GM12878 (cell line): Measurements from ENCODE around the gene STK17A. TPM values are rescaled to one million over a fixed set of nuclear protein-coding genes. Genes with fewer than 3 reads are reported as not detected.

Experiments
- ATAC-seq: fragments of 200-7000 bp; cut with Tn5 transposase; 3 replicates; pipeline ENCODE4 v1.9.1; 2020; ENCODE audit warnings: mild to moderate bottlenecking, moderate library complexity
- BruUV-seq: library from RNA; stranded (reverse); fragments of 400-500 nt; replicated peaks from 2 replicates; lab custom pipeline; 2021; lab: Mats Ljungman, UMichigan
- CTCF ChIA-PET: fragments of 300-600 bp; sonication (Branson Sonifier 250); formaldehyde crosslinking; extraction: SDS; loops from one replicate; lab custom pipeline; 2021; ENCODE audit warnings: inconsistent platforms; lab: Yijun Ruan, JAX
- POLR2A ChIA-PET: fragments of 350-600 bp; formaldehyde crosslinking; extraction: SDS; loops from one replicate; lab custom pipeline; 2021; ENCODE audit warnings: inconsistent platforms; lab: Charles Lee
- RAD21 ChIA-PET: fragments of 300-600 bp; sonication (Branson Sonifier 250); formaldehyde crosslinking; loops from one replicate; lab custom pipeline; 2023; ENCODE audit warnings: antibody characterized with exemption; ENCODE audit not compliant: unreplicated experiment; lab: Charles Lee
- SMC1A ChIA-PET: fragments of 300-600 bp; sonication (Branson Sonifier 250); formaldehyde crosslinking; loops from one replicate; lab custom pipeline; 2023; ENCODE audit not compliant: unreplicated experiment, uncharacterized antibody; lab: Charles Lee
- DNase-seq: peaks from one replicate; pipeline ENCODE4 v3.0.0-alpha.2; 2011; ENCODE audit warnings: low read depth, low spot score
- FAIRE-seq: peaks from 3 replicates; lab custom pipeline; 2011; peaks lifted over from hg19 to GRCh38; lab: Jason Lieb, UNC
- H2AFZ ChIP-seq: 2 replicates; pipeline ENCODE4 v1.6.0; 2011; ENCODE audit warnings: low read depth, low read length, control low read depth; ENCODE audit not compliant: control insufficient read depth
- H3K27ac ChIP-seq: 2 replicates; pipeline ENCODE4 v1.5.1; 2011; ENCODE audit warnings: control low read depth; ENCODE audit not compliant: control insufficient read depth, insufficient read depth
- H3K27me3 ChIP-seq, 2 experiments: replicated peaks in 1 of 2; 2 replicates each; pipeline versions ENCODE4 v1.6.0 to v1.6.1; 2011; ENCODE audit warnings: low read length in 1 of 2; ENCODE audit not compliant: control insufficient read depth in 2 of 2, insufficient read depth in 2 of 2
- H3K36me3 ChIP-seq, 2 experiments: 2 replicates each; pipeline ENCODE4 v1.5.1; 2011; ENCODE audit warnings: low read length in 1 of 2; ENCODE audit not compliant: control insufficient read depth in 2 of 2, insufficient read depth in 2 of 2
- H3K4me1 ChIP-seq: 2 replicates; pipeline ENCODE4 v1.6.1; 2011; ENCODE audit warnings: mild to moderate bottlenecking, low read length, moderate library complexity, mixed read lengths; ENCODE audit not compliant: control insufficient read depth, insufficient read depth
- H3K4me2 ChIP-seq: 2 replicates; pipeline ENCODE4 v1.6.0; 2011; ENCODE audit warnings: control low read depth; ENCODE audit not compliant: control insufficient read depth, insufficient read depth
- H3K4me3 ChIP-seq: fragments of 200-600 bp; sonication (generic); 2 replicates; pipeline ENCODE4 v1.5.1; 2016
- H3K79me2 ChIP-seq: 2 replicates; pipeline ENCODE4 v1.6.0; 2011; ENCODE audit warnings: low read length; ENCODE audit not compliant: control insufficient read depth, insufficient read depth
- H3K9ac ChIP-seq: 2 replicates; pipeline ENCODE4 v1.8.0; 2011; ENCODE audit warnings: low read length, control low read depth, mixed read lengths; ENCODE audit not compliant: control insufficient read depth, insufficient read depth
- H3K9me3 ChIP-seq: replicated peaks from 3 replicates; pipeline ENCODE4 v1.5.1; 2011; ENCODE audit warnings: mild to moderate bottlenecking, low read length; ENCODE audit not compliant: control insufficient read depth, insufficient read depth
- H4K20me1 ChIP-seq: 2 replicates; pipeline ENCODE4 v1.6.0; 2011; ENCODE audit not compliant: control insufficient read depth, insufficient read depth
- CHD4 ChIP-seq: fragments of 200-600 bp; sonication (generic); IDR thresholded peaks from 2 replicates; pipeline ENCODE4 v1.6.1; 2016; ENCODE audit warnings: mild to moderate bottlenecking
- EED ChIP-seq: sonication (generic); IDR thresholded peaks from 2 replicates; pipeline ENCODE4 v1.6.1; 2016; ENCODE audit warnings: antibody characterized with exemption, low read depth
- KAT2A ChIP-seq: conservative IDR thresholded peaks from 2 replicates; pipeline ENCODE4 v1.6.1; 2011; ENCODE audit warnings: low read depth, low read length; ENCODE audit not compliant: control insufficient read depth
- KDM1A ChIP-seq: fragments of 200-600 bp; sonication (generic); IDR thresholded peaks from 2 replicates; pipeline ENCODE4 v1.6.1; 2016; ENCODE audit warnings: borderline replicate concordance
- KLF5 ChIP-seq: fragments of 450-650 bp; IDR thresholded peaks from 2 replicates; pipeline ENCODE4 v1.6.1; 2014; ENCODE audit warnings: mild to moderate bottlenecking; ENCODE audit not compliant: partially characterized antibody
- RAD51 ChIP-seq: fragments of 450-650 bp; IDR thresholded peaks from 2 replicates; pipeline ENCODE4 v1.6.1; 2016; ENCODE audit warnings: moderate library complexity, mild to moderate bottlenecking, inconsistent platforms
- SPI1 ChIP-seq: IDR thresholded peaks from 2 replicates; pipeline ENCODE4 v1.6.1; 2011; ENCODE audit warnings: low read depth, mild to moderate bottlenecking, low read length, moderate library complexity, borderline replicate concordance; ENCODE audit not compliant: insufficient read depth
- WGBS: methylation state at CpG from one replicate; pipeline ENCODE4 v1.1.6; 2016; ENCODE audit warnings: low lambda C conversion rate; ENCODE audit not compliant: insufficient replicate concordance, insufficient coverage; ENCODE audit errors: missing lambda C conversion rate; 5-methylcytosine and 5-hydroxymethylcytosine counted together
- in situ Hi-C: fragments of 300-500 bp; cut with MboI; formaldehyde crosslinking; loops from 9 replicates; pipeline ENCODE4 v1.14.3; 2018; ENCODE audit warnings: mixed read lengths
- intact Hi-C: fragments of 100-400 bp; cut with micrococcal nuclease; formaldehyde crosslinking; loops from one replicate; pipeline ENCODE4 v1.14.2; 2022; ENCODE audit not compliant: unreplicated experiment
- polyA plus RNA-seq, 11 experiments: library from polyadenylated mRNA; depleted of rRNA in 4 of 11; unstranded in 6 of 11; stranded (reverse) in 5 of 11; fragments of >200 nt; fragmentation: Nextera tagmentation in 4 of 11; fragmentation: Illumina TruSeq in 1 of 11; extraction: Ambion mirVana in 4 of 11; extraction: Trizol in 1 of 11; gene quantifications; 1 replicate in 1 of 11; 2 replicates in 10 of 11; pipeline versions ENCODE4 v1.2.1 to v1.2.3, GENCODE V29; 2011 to 2016; ENCODE audit warnings: inconsistent platforms in 2 of 11, missing spikeins in 2 of 11, low read depth in 1 of 11
- total RNA-seq, 4 experiments: library from RNA; depleted of rRNA in 3 of 4; stranded (reverse); fragments of >200 nt in 3 of 4; fragmentation: Illumina TruSeq in 1 of 4; extraction: Trizol in 1 of 4; gene quantifications; 2 replicates each; pipeline versions ENCODE4 v1.2.1 to v1.2.3, GENCODE V29; 2013 to 2021

The STK17A gene
- total and polyA plus RNA-seq, 10 of the 15 experiments (the other 5 are each of a cell fraction or from before 2014, with no cell fraction given) = 18.5 to 91.6 (median 70.8) TPM

DNA sequence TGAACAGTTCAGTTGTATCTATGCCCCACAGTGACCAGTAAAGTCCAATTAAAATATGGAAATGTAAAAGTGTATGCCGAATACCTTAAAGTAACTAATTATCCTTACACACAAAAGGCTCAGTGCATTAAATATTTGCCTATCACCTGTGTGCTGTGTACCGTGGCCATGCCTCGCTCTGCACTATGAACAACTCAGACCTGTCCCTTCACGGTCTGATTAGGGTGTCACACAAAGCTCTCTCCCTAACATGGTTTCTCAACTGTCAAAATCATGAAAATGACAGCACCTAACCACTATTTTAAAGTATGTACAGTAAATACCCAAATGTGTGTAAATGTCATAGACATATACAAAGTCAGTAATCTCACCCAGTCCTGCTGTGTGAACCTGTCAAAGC lies 43.1 kb downstream of the STK17A start (continued):
- no peak for TF ChIP-seq KLF5
- TF ChIP-seq, all 136 proteins: peak for 3

DNA sequence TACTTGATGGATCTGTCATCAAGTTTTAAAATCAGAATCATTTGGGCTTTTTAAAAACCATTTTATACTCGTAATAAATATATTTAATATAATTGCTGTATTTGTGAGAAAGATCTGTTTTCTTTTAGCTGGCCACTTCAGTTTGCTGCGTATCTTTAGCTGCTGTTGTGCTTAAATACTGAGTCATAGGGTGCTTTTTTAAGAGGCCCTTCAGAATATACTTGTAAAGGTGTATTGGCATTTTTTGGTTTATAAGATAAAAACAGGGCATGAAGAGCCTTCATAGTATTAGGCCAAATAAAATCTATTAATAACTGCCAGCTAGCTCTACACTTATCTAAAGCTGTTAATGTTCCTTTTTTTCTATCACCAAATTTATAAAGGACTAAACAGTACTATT lies 43.8 kb downstream of the STK17A start:
- intact Hi-C loops = loop anchor here (5.0 kb wide), 2 partner anchors 76 to 211 kb away; no protein-coding TSS in a partner anchor
- Histone ChIP-seq H3K9ac (no peak overlapping the region), H3K4me3 (no peak overlapping the region), H3K4me2 (no peak overlapping the region), H4K20me1 (no peaks in the 10 kb centered on the region; the same call in 1 of the 2 replicates), H3K27ac (no peak overlapping the region; the same call in 1 of the 2 replicates), H2AFZ (no peak overlapping the region), H3K27me3 (no peaks in the 10 kb centered on the region), H3K4me1 (peaks cover 24% of the 10 kb centered on the region), H3K9me3 (no peaks in the 10 kb centered on the region), H3K79me2 (peaks cover 45% of the 10 kb centered on the region), H3K36me3 (peaks cover 5 to 20% of the 10 kb centered on the region in 2 experiments; a peak in 3 of 4 replicates)
- no peak for TF ChIP-seq CHD4
- no peak for TF ChIP-seq KAT2A
- no peak for TF ChIP-seq SPI1
- TF ChIP-seq KDM1A = no peak
- TF ChIP-seq RAD51 = no peak
- TF ChIP-seq EED = no peak
- SMC1A ChIA-PET = interaction anchor here (0.8 to 10.9 kb wide), 15 partner anchors 9 to 94 kb away, joined by 3 to 146 read pairs (median 6); partner anchors contain the start of gene STK17A
- CTCF ChIA-PET = interaction anchor here (0.6 to 2.5 kb wide), 8 partner anchors 12 to 212 kb away, joined by 3 to 22 read pairs (median 6); partner anchors contain the start of gene STK17A
- no TSS peak for BruUV-seq
- 77% methylated on average over 2 of the region's 2 CpGs for WGBS
- ATAC-seq (no peak), DNase-seq (no peak), FAIRE-seq (no peak)
- POLR2A ChIA-PET = interaction anchor here (1.0 to 1.6 kb wide), 4 partner anchors 19 to 44 kb away, joined by 3 to 8 read pairs (median 4); partner anchors contain the start of gene STK17A
- RAD21 ChIA-PET = interaction anchor here (0.5 to 2.3 kb wide), 10 partner anchors 18 to 158 kb away, joined by 3 to 23 read pairs (median 6); partner anchors contain the start of gene STK17A
- in situ Hi-C loops = no loop called here
